ENCODE data around the gene RBM3. TPM values are rescaled to one million over a fixed set of nuclear protein-coding genes. Genes with fewer than 3 reads are reported as not detected.
A peak's percentile ranks its signal among the peaks of the same experiment; 100 is the strongest.

The RBM3 gene
- total RNA-seq, 2 experiments from 2014 or later, result 180 to 182 TPM

- no peaks in the 10 kb centered on the region for H3K9me3 Mint-ChIP-seq
- peaks cover 30% of the 10 kb centered on the region for H3K4me1 Mint-ChIP-seq
- no peaks in the 10 kb centered on the region for H3K27me3 Mint-ChIP-seq
- H3K27ac Mint-ChIP-seq, result no peak overlapping the region
- CTCF ChIA-PET, result interaction anchor here (0.9 kb wide), 1 partner anchor 17 kb away, joined by 3 read pairs; no protein-coding TSS in a partner anchor
- no peak overlapping the region for H3K4me3 Mint-ChIP-seq
- DNase-seq, result no peak
- POLR2A ChIA-PET, result interaction anchor here (0.6 to 1.4 kb wide), 3 partner anchors 8 to 12 kb away, joined by 4 read pairs; no protein-coding TSS in a partner anchor
- H3K36me3 Mint-ChIP-seq (ENCODE audit: low read depth), result peaks cover 49% of the 10 kb centered on the region
These were observed 5.0 kb downstream of the RBM3 start for GRCh38 chrX:48579259-48579658.

- no peaks in the 10 kb centered on the region for H3K27me3 Mint-ChIP-seq
- no peaks in the 10 kb centered on the region for H3K9me3 Mint-ChIP-seq
- CTCF ChIA-PET, result no interaction called here
- H3K4me1 Mint-ChIP-seq, result peaks cover 25% of the 10 kb centered on the region
- POLR2A ChIA-PET, result no interaction called here
- H3K4me3 Mint-ChIP-seq, result no peak overlapping the region
- H3K27ac Mint-ChIP-seq, result no peak overlapping the region
- no peak for DNase-seq
- peaks cover 39% of the 10 kb centered on the region for H3K36me3 Mint-ChIP-seq (ENCODE audit: low read depth)
These were observed 6.4 kb downstream of the RBM3 start for GRCh38 chrX:48580662-48581061.

- Mint-ChIP-seq H3K27ac (no peak overlapping the region), H3K9me3 (no peaks in the 10 kb centered on the region), H3K4me3 (no peak overlapping the region), H3K36me3 (ENCODE audit: low read depth) (peaks cover 5% of the 10 kb centered on the region), H3K4me1 (peaks cover 3% of the 10 kb centered on the region), H3K27me3 (no peaks in the 10 kb centered on the region)
- ChIA-PET POLR2A (no interaction called here), CTCF (no interaction called here)
- DNase-seq, result no peak
These were observed 10.4 kb downstream of the RBM3 start for GRCh38 chrX:48584698-48585097.

- H3K27ac Mint-ChIP-seq, result no peak overlapping the region
- no peaks in the 10 kb centered on the region for H3K9me3 Mint-ChIP-seq
- POLR2A ChIA-PET, result interaction anchor here (1.0 to 2.6 kb wide), 2 partner anchors 11 to 14 kb away, joined by 4 to 7 read pairs; no protein-coding TSS in a partner anchor
- no peak overlapping the region for H3K4me3 Mint-ChIP-seq
- peaks cover 2% of the 10 kb centered on the region for H3K4me1 Mint-ChIP-seq
- no peak for DNase-seq
- CTCF ChIA-PET, result interaction anchor here (0.5 kb wide), 1 partner anchor 34 kb away, joined by 3 read pairs; no protein-coding TSS in a partner anchor
- no peaks in the 10 kb centered on the region for H3K27me3 Mint-ChIP-seq
- H3K36me3 Mint-ChIP-seq (ENCODE audit: low read depth), result no peaks in the 10 kb centered on the region
These were observed 15.3 kb downstream of the RBM3 start for GRCh38 chrX:48589482-48590162.

- ChIA-PET POLR2A (interaction anchor here (2.6 kb wide), 1 partner anchor 15 kb away, joined by 7 read pairs; no protein-coding TSS in a partner anchor), CTCF (interaction anchor here (1.0 kb wide), 1 partner anchor 16 kb away, joined by 3 read pairs; no protein-coding TSS in a partner anchor)
- Mint-ChIP-seq H3K4me1 (peaks cover 2% of the 10 kb centered on the region), H3K4me3 (no peak overlapping the region), H3K9me3 (no peaks in the 10 kb centered on the region), H3K36me3 (ENCODE audit: low read depth) (no peaks in the 10 kb centered on the region), H3K27ac (no peak overlapping the region), H3K27me3 (no peaks in the 10 kb centered on the region)
- no peak for DNase-seq
These were observed 16.2 kb downstream of the RBM3 start for GRCh38 chrX:48590203-48591103.

GRCh38 chrX:48591255-48591791 is 17.0 kb downstream of the RBM3 start:
- DNase-seq, result no peak
- peaks cover 2% of the 10 kb centered on the region for H3K4me1 Mint-ChIP-seq
- POLR2A ChIA-PET, result interaction anchor here (2.6 kb wide), 1 partner anchor 16 kb away, joined by 7 read pairs; no protein-coding TSS in a partner anchor
- no peaks in the 10 kb centered on the region for H3K9me3 Mint-ChIP-seq
- H3K27ac Mint-ChIP-seq, result no peak overlapping the region
- no peaks in the 10 kb centered on the region for H3K36me3 Mint-ChIP-seq (ENCODE audit: low read depth)
- H3K4me3 Mint-ChIP-seq, result no peak overlapping the region
- CTCF ChIA-PET, result interaction anchor here (1.0 kb wide), 1 partner anchor 17 kb away, joined by 3 read pairs; no protein-coding TSS in a partner anchor
- no peaks in the 10 kb centered on the region for H3K27me3 Mint-ChIP-seq

GRCh38 chrX:48592971-48593370 is 18.7 kb downstream of the RBM3 start:
- POLR2A ChIA-PET, result no interaction called here
- H3K27me3 Mint-ChIP-seq, result no peaks in the 10 kb centered on the region
- H3K4me1 Mint-ChIP-seq, result peaks cover 5% of the 10 kb centered on the region
- no peak overlapping the region for H3K4me3 Mint-ChIP-seq
- no peaks in the 10 kb centered on the region for H3K9me3 Mint-ChIP-seq
- no peak overlapping the region for H3K27ac Mint-ChIP-seq
- DNase-seq, result no peak
- H3K36me3 Mint-ChIP-seq (ENCODE audit: low read depth), result peaks cover 4% of the 10 kb centered on the region
- CTCF ChIA-PET, result no interaction called here

- H3K27ac Mint-ChIP-seq, result no peak overlapping the region
- CTCF ChIA-PET, result interaction anchor here (1.3 kb wide), 1 partner anchor 16 kb away, joined by 3 read pairs; no protein-coding TSS in a partner anchor
- no peak for DNase-seq
- H3K27me3 Mint-ChIP-seq, result no peaks in the 10 kb centered on the region
- H3K4me1 Mint-ChIP-seq, result peaks cover 11% of the 10 kb centered on the region
- H3K4me3 Mint-ChIP-seq, result no peak overlapping the region
- POLR2A ChIA-PET, result interaction anchor here (1.5 to 1.6 kb wide), 3 partner anchors 21 to 88 kb away, joined by 4 to 7 read pairs (median 6); partner anchors contain the start of genes RBM3 and WAS
- peaks cover 12% of the 10 kb centered on the region for H3K36me3 Mint-ChIP-seq (ENCODE audit: low read depth)
- no peaks in the 10 kb centered on the region for H3K9me3 Mint-ChIP-seq
These were observed 21.6 kb downstream of the RBM3 start for GRCh38 chrX:48595929-48596328.

GRCh38 chrX:48597353-48598264 is 23.3 kb downstream of the RBM3 start, which contains the start of gene WDR13:
TSS of gene WDR13 (plus strand) at chrX:48597492. CDS start at chrX:48597997, 505 bp downstream.
- peak; percentile 91 for DNase-seq
- ChIA-PET POLR2A (interaction anchor here (1.2 kb wide), 1 partner anchor 100 kb away, joined by 3 read pairs; no protein-coding TSS in a partner anchor), CTCF (no interaction called here)
- peak within 1 kb of the TSS; percentile 95 for H3K4me3 Mint-ChIP-seq
- peaks cover 12% of the 10 kb centered on the region for H3K36me3 Mint-ChIP-seq (ENCODE audit: low read depth)
- H3K4me1 Mint-ChIP-seq, result peaks cover 9% of the 10 kb centered on the region
- peak within 1 kb of the TSS; percentile 99 for H3K27ac Mint-ChIP-seq
- no peaks in the 10 kb centered on the region for H3K27me3 Mint-ChIP-seq
- no peaks in the 10 kb centered on the region for H3K9me3 Mint-ChIP-seq

- DNase-seq, result no peak
- CTCF ChIA-PET, result no interaction called here
- H3K27me3 Mint-ChIP-seq, result no peaks in the 10 kb centered on the region
- no peak overlapping the region for H3K27ac Mint-ChIP-seq
- H3K4me1 Mint-ChIP-seq, result peaks cover 9% of the 10 kb centered on the region
- H3K36me3 Mint-ChIP-seq (ENCODE audit: low read depth), result peaks cover 12% of the 10 kb centered on the region
- H3K4me3 Mint-ChIP-seq, result peak overlapping the region; percentile 95
- POLR2A ChIA-PET, result interaction anchor here (1.2 kb wide), 1 partner anchor 99 kb away, joined by 3 read pairs; no protein-coding TSS in a partner anchor
- H3K9me3 Mint-ChIP-seq, result no peaks in the 10 kb centered on the region
These were observed 24.3 kb downstream of the RBM3 start for GRCh38 chrX:48598614-48599013.

GRCh38 chrX:48599341-48599740 is 25.1 kb downstream of the RBM3 start:
- ChIA-PET POLR2A (no interaction called here), CTCF (no interaction called here)
- H3K4me3 Mint-ChIP-seq, result peak overlapping the region; percentile 39

GRCh38 chrX:48600226-48600625 is 25.9 kb downstream of the RBM3 start:
- ChIA-PET CTCF (no interaction called here), POLR2A (no interaction called here)
- peaks cover 9% of the 10 kb centered on the region for H3K4me1 Mint-ChIP-seq
- H3K27me3 Mint-ChIP-seq, result no peaks in the 10 kb centered on the region
- H3K36me3 Mint-ChIP-seq (ENCODE audit: low read depth), result peaks cover 19% of the 10 kb centered on the region
- H3K9me3 Mint-ChIP-seq, result no peaks in the 10 kb centered on the region
- DNase-seq, result no peak
- no peak overlapping the region for H3K4me3 Mint-ChIP-seq
- no peak overlapping the region for H3K27ac Mint-ChIP-seq

More at GRCh38 chrX:48599341-48599740, 25.1 kb downstream of the RBM3 start:
- no peak for DNase-seq
- no peaks in the 10 kb centered on the region for H3K27me3 Mint-ChIP-seq
- peaks cover 15% of the 10 kb centered on the region for H3K36me3 Mint-ChIP-seq (ENCODE audit: low read depth)
- H3K9me3 Mint-ChIP-seq, result no peaks in the 10 kb centered on the region
- no peak overlapping the region for H3K27ac Mint-ChIP-seq
- peaks cover 9% of the 10 kb centered on the region for H3K4me1 Mint-ChIP-seq

Measured in activated CD4-positive, alpha-beta memory T cell treated with anti-CD3 and anti-CD28 coated beads, Interleukin-2, amount 10 ng/mL, durations not matched to agents 7 days and 5 days (primary cell).